Lung (tissue), 12 donors: Measurements from ENCODE around the gene CRAMP1. TPM values are rescaled to one million over a fixed set of nuclear protein-coding genes. Genes with fewer than 3 reads are reported as not detected.

ENCODE experiments used
- ATAC-seq: fragments of 200-7000 bp; cut with Tn5 transposase; one replicate; pipeline ENCODE4 v1.9.1; 2020; ENCODE audit warnings: moderate number of reproducible peaks; ENCODE audit not compliant: insufficient read depth, low FRiP score
- DNase-seq, 3 donors: peaks; one replicate each; pipeline ENCODE4 v3.0.0-alpha.2; 2013 to 2017
- H3K27ac ChIP-seq, 2 donors: one replicate each; pipeline ENCODE4 v1.5.1; 2013; ENCODE audit warnings: mild to moderate bottlenecking in 2 of 2, moderate library complexity in 2 of 2, control low read depth in 1 of 2, inconsistent platforms in 1 of 2, low read depth in 1 of 2, low read length in 1 of 2
- H3K27me3 ChIP-seq, 3 donors: one replicate each; pipeline ENCODE4 v1.5.1; 2013; ENCODE audit warnings: low read length in 2 of 3; ENCODE audit not compliant: control insufficient read depth in 3 of 3, insufficient read depth in 3 of 3
- H3K36me3 ChIP-seq, 4 donors: one replicate each; pipeline ENCODE4 v1.5.1; 2013; ENCODE audit warnings: low read length in 4 of 4, mild to moderate bottlenecking in 1 of 4, moderate library complexity in 1 of 4; ENCODE audit not compliant: control insufficient read depth in 4 of 4, insufficient read depth in 4 of 4
- H3K4me1 ChIP-seq, 5 donors: one replicate each; pipeline ENCODE4 v1.5.1; 2013; ENCODE audit warnings: low read length in 5 of 5, mild to moderate bottlenecking in 2 of 5, moderate library complexity in 1 of 5; ENCODE audit not compliant: control insufficient read depth in 5 of 5, insufficient read depth in 5 of 5
- H3K4me3 ChIP-seq: one replicate; pipeline ENCODE4 v1.5.1; 2013; ENCODE audit warnings: mild to moderate bottlenecking, control low read depth, moderate library complexity
- H3K9ac ChIP-seq, 2 donors: one replicate each; pipeline ENCODE4 v1.5.1; 2013; ENCODE audit warnings: low read length in 2 of 2, control low read depth in 1 of 2; ENCODE audit not compliant: insufficient read depth in 1 of 2
- H3K9me3 ChIP-seq, 4 donors: one replicate each; pipeline ENCODE4 v1.5.1; 2013; ENCODE audit warnings: low read length in 3 of 4, mild to moderate bottlenecking in 1 of 4, moderate library complexity in 1 of 4; ENCODE audit not compliant: control insufficient read depth in 4 of 4, insufficient read depth in 3 of 4
- CTCF ChIP-seq: IDR thresholded peaks from 2 replicates; pipeline ENCODE4 v1.5.1; 2012; ENCODE audit warnings: mild to moderate bottlenecking; ENCODE audit errors: control extremely low read depth, extremely low read depth
- WGBS, 2 donors: extraction: QIAGEN DNeasy Blood & Tissue Kit; methylation state at CpG; one replicate each; pipeline ENCODE4 v1.1.7; 2013; 5-methylcytosine and 5-hydroxymethylcytosine counted together
- polyA plus RNA-seq, 2 donors: library from polyadenylated mRNA; stranded (reverse); fragments of 200-250 nt; gene quantifications; one replicate each; pipeline ENCODE4 v1.2.1, GENCODE V29; 2013
- total RNA-seq, 2 donors: library from RNA; depleted of rRNA in 1 of 2; stranded (reverse); fragments of >200 nt in 1 of 2; gene quantifications; one replicate each; pipeline ENCODE4 v1.2.1, GENCODE V29; 2014 to 2021
- donor health status: control.
- donor health status: control.
- donor health status: Bipolar disorder and iron deficiency.
- donor health status: healthy.
- donor health status: DM: yes; HTN: yes; CAD: no.

Gene CRAMP1
- total and polyA plus RNA-seq, 4 donors = 6.6 to 20.4 (median 12.5) TPM

GRCh38 chr16:1650131-1650530 lies 38.0 kb downstream of the CRAMP1 start:
- no peak for ATAC-seq
- Histone ChIP-seq H3K9ac (no peak overlapping the region), H3K4me1 (no peaks in the 10 kb centered on the region), H3K9me3 (no peaks in the 10 kb centered on the region), H3K27me3 (no peaks in the 10 kb centered on the region), H3K4me3 (no peak overlapping the region), H3K27ac (no peak overlapping the region), H3K36me3 (peaks cover 3 to 41% (median 31%) of the 10 kb centered on the region in 4 donors)
- no peak for TF ChIP-seq CTCF
- DNase-seq = no peak
- 92 to 93% methylated on average over 4 of the region's 4 CpGs for WGBS, 2 donors

- Histone ChIP-seq H3K4me1 (no peaks in the 10 kb centered on the region), H3K36me3 (peaks cover 8 to 42% (median 28%) of the 10 kb centered on the region in 4 donors), H3K27me3 (no peaks in the 10 kb centered on the region), H3K9me3 (no peaks in the 10 kb centered on the region), H3K27ac (no peak overlapping the region), H3K9ac (no peak overlapping the region), H3K4me3 (no peak overlapping the region)
- ATAC-seq (no peak), DNase-seq (peak; percentile 30 to 56 (median 54))
- no peak for TF ChIP-seq CTCF
- WGBS, 2 donors = 96 to 97% methylated on average over 12 of the region's 12 CpGs
Measured at GRCh38 chr16:1651094-1651973, 39.2 kb downstream of the CRAMP1 start.

GRCh38 chr16:1651974-1652312 lies 39.8 kb downstream of the CRAMP1 start:
- Histone ChIP-seq H3K27ac (no peak overlapping the region), H3K27me3 (no peaks in the 10 kb centered on the region), H3K4me1 (no peaks in the 10 kb centered on the region), H3K36me3 (peaks cover 7 to 45% (median 27%) of the 10 kb centered on the region in 4 donors), H3K9ac (no peak overlapping the region), H3K4me3 (no peak overlapping the region), H3K9me3 (no peaks in the 10 kb centered on the region)
- peak in 2 of 3 donors; percentile 39 to 58 for DNase-seq
- 98 to 100% methylated on average over 1 of the region's 1 CpG for WGBS, 2 donors
- no peak for TF ChIP-seq CTCF
- no peak for ATAC-seq
